LNCaP clone FGC (cell line): ENCODE results near the gene SLC25A47.

Source experiments
- DNase-seq: peaks from one replicate; pipeline ENCODE4 v3.0.0-alpha.2; 2011; ENCODE audit warnings: low read depth
- H3K4me3 ChIP-seq: 2 replicates; pipeline ENCODE4 v1.5.1; 2011; ENCODE audit warnings: mild to moderate bottlenecking, low read depth, low read length, control low read depth
- CTCF ChIP-seq: IDR thresholded peaks from 2 replicates; pipeline ENCODE4 v1.5.1; 2012; ENCODE audit warnings: mild to moderate bottlenecking; ENCODE audit not compliant: control insufficient read depth, insufficient read depth; ENCODE audit errors: extremely low read depth

SLC25A47 gene

GRCh38 chr14:100375266-100375962 lies 52.3 kb downstream of the SLC25A47 start:
- DNase-seq: no peak
- peak overlapping the region; percentile 98 for H3K4me3 ChIP-seq
- TF ChIP-seq CTCF: no peak

DNA sequence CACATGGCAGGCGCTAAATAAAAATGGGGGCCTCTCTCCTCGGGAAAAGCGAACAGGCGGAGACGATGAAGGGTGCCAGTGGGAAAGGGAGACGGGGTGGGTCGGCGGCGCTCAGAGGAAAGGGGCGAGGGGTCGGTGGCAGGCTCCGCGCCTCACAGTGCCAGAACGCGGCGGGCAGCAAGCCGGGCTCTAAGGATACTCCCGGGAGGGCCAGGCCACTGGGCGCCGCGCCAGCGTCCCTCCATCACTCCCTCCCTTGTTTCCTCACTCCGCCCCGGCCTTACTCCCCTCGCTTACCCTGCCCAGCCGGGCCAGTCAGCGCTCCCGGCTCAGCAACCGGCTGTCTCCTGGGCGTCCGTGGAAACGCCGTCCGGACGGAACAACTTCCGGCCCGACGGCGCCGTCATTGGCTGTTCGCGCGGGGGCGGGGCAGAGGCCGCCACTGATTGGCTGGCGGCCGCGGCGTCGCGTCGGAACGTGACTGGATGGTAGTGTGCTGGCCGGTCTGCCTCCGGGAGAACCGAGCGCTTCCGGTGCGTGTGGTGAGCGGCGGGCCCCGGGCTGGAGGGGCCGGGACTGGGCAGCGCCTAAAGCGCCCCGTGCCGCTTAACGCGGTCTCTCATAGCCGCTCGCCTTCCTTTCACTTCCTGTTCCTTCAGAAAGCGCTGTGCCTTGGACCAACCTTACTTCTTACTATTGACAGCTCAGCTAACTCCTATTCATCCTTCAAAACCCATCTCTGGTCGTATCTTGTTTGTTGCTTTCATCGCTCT lies 53.0 kb downstream of the SLC25A47 start, which contains the start of gene WDR25:
Gene WDR25, plus strand, starts transcription at position 523 of the 773 bp plus-strand sequence.
- peak; percentile 79 for DNase-seq
- TF ChIP-seq CTCF: no peak
- H3K4me3 ChIP-seq: peak within 1 kb of the TSS; percentile 98

- no peak for DNase-seq
- H3K4me3 ChIP-seq: peak overlapping the region; percentile 98
- no peak for TF ChIP-seq CTCF
Observed at GRCh38 chr14:100376751-100377171, 53.6 kb downstream of the SLC25A47 start.
